Ovary (tissue), 3 donors: ENCODE data around the gene PRKG1.

Experiments used
- CTCF ChIP-seq, 3 donors: fragments of 450-650 bp in 2 of 3; fragments of 200-600 bp in 1 of 3; IDR thresholded peaks; one replicate each; pipeline versions ENCODE4 v1.5.1 to v1.8.0; 2016 to 2022; ENCODE audit warnings: antibody characterized with exemption in 3 of 3, mild to moderate bottlenecking in 1 of 3
- EP300 ChIP-seq: sonication (generic); formaldehyde crosslinking; IDR thresholded peaks from one replicate; pipeline ENCODE4 v1.6.1; 2017; ENCODE audit warnings: antibody characterized with exemption
- donor health status: DM: no; HTN: no; CAD: no.

DNA sequence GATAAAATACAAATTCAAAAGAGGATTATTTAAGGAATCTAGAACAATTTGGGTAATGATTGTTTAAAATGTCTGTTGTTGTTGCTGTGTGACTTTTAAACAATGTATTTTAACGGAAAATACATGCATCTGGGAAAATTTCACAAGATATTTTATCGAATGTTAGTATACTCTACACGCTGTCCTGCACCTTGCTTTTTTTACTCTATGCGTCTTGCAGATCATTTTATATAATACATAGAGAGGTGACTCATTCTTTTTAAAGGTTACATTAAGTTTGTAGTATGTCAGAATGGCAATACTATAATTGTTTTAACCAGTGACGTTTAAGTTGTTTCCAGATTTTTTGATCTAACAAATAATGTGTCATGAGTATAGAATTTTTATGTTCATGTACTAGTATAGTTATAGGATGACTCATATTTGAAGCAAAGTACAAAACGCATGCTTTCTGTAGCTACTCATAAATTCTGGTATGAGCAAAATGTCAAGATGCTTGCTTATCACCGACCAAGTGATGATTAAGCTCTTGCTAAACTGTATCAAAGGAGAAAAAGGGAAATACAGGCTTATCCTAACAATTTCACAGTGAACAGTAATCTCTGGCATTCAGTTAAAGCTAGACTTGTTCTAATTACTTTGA is 1244.7 kb downstream of the PRKG1 start:
- TF ChIP-seq EP300 (no peak), CTCF (IDR thresholded peaks at IDR 0.05) (no peak)
